Left lung (tissue), 10 donors: ENCODE results near the gene BHLHE40. TPM values are rescaled to one million over a fixed set of nuclear protein-coding genes. Genes with fewer than 3 reads are reported as not detected.

Experiments
- ATAC-seq: fragments of 200-7000 bp; cut with Tn5 transposase; one replicate; pipeline ENCODE4 v1.9.1; 2020; ENCODE audit warnings: moderate library complexity
- DNase-seq, 4 donors: peaks; one replicate each; pipeline ENCODE4 v3.0.0-alpha.2; 2013 to 2020
- H3K27ac ChIP-seq, 2 donors: fragments of 200-600 bp; sonication (generic) in 1 of 2; one replicate each; pipeline versions ENCODE4 v1.5.0 to v1.8.0; 2020 to 2021
- H3K27me3 ChIP-seq, 2 donors: fragments of 200-600 bp; sonication (generic) in 1 of 2; one replicate each; pipeline versions ENCODE4 v1.5.0 to v1.8.0; 2020 to 2021
- H3K36me3 ChIP-seq, 2 donors: fragments of 200-600 bp; sonication (generic) in 1 of 2; one replicate each; pipeline versions ENCODE4 v1.5.0 to v1.8.0; 2020 to 2021
- H3K4me1 ChIP-seq, 2 donors: fragments of 200-600 bp; one replicate each; pipeline ENCODE4 v1.8.0; 2021
- H3K4me3 ChIP-seq, 2 donors: fragments of 200-600 bp; sonication (generic) in 1 of 2; one replicate each; pipeline versions ENCODE4 v1.5.0 to v1.8.0; 2020 to 2021; ENCODE audit warnings: mild to moderate bottlenecking in 1 of 2
- H3K9me3 ChIP-seq, 2 donors: fragments of 200-600 bp; sonication (generic) in 1 of 2; one replicate each; pipeline versions ENCODE4 v1.5.0 to v1.8.0; 2020 to 2021
- intact Hi-C, 2 donors: fragments of 100-400 bp; cut with DNase I; formaldehyde crosslinking; loops; one replicate each; pipeline versions ENCODE4 v1.11.2 to v1.14.2; 2022
- polyA plus RNA-seq, 6 donors: library from polyadenylated mRNA; unstranded; fragments of 120-200 nt; gene quantifications; one replicate each; pipeline ENCODE4 v1.2.1, GENCODE V29; 2013; ENCODE audit not compliant: insufficient read length in 6 of 6
- total RNA-seq, 2 donors: library from RNA; stranded (reverse); fragmentation: NEBNext Ultra II Directional; extraction: Animal tissue kit (Norgen Biotek cat#: 25700); gene quantifications; one replicate each; pipeline ENCODE4 v1.2.1, GENCODE V29; 2021
- TF ChIP-seq, protein P1 (sequence below), 2 donors: fragments of 200-600 bp; sonication (generic) in 1 of 2; IDR thresholded peaks; one replicate each; pipeline versions ENCODE4 v1.5.0 to v1.8.0; 2021; ENCODE audit warnings: antibody characterized with exemption in 2 of 2
- donor health status: DM: no; HTN: yes; CAD: no.
- donor health status: DM: no; HTN: no; CAD: no.

The BHLHE40 gene
- total and polyA plus RNA-seq, 8 donors, result 17.9 to 97.5 (median 27.3) TPM

DNA sequence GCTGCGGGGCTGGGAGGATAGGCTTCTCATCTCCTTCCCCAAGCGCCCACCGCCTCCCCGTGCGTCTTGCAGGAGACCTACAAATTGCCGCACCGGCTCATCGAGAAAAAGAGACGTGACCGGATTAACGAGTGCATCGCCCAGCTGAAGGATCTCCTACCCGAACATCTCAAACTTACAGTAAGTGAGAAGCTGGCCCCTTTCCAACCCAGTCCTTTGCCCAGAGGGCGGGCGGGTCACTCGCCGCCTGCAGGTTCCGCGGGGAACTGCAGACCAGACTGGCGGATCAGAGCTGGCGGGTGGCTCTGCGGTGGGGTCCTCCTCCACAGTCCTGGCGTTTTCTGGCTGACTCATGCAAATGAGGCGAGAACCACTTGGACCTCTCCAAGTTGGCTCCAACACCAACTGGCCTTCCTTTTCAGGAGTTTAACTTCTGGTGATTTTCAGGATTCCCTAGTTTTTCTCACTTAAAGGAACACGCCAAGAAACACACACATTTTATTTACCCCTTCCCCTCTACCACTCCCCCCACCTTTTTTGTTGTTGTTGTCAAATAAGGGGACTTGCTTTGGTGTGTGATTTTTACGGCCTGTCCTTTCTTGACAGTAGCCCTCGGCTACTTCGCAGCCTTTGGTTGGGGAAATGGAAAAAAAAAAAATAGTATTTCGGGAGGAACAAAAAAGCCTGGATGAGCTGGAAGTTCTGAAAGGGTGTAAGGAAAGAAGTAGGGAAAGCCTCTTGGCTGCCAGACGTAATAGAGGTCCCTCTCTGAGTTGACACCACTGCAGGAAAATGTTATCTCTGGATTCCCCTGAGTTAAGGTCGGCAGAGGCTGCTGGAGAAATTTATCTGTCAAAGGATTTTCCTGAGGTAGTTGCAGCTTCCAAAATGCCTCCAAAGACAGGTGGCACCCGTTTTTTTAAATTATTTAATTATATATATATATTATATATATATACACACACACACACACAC lies 1.3 kb downstream of the BHLHE40 start:
- H3K27me3 ChIP-seq, result no peaks in the 10 kb centered on the region
- H3K4me3 ChIP-seq, result peak overlapping the region; percentile 87 to 99
- H3K4me1 ChIP-seq, result peaks cover 25 to 66% of the 10 kb centered on the region in 2 donors
- no peaks in the 10 kb centered on the region for H3K9me3 ChIP-seq
- DNase-seq, result peak; percentile 67 to 97 (median 88)
- ATAC-seq, result peak; percentile 24
- TF ChIP-seq, protein P1, sequence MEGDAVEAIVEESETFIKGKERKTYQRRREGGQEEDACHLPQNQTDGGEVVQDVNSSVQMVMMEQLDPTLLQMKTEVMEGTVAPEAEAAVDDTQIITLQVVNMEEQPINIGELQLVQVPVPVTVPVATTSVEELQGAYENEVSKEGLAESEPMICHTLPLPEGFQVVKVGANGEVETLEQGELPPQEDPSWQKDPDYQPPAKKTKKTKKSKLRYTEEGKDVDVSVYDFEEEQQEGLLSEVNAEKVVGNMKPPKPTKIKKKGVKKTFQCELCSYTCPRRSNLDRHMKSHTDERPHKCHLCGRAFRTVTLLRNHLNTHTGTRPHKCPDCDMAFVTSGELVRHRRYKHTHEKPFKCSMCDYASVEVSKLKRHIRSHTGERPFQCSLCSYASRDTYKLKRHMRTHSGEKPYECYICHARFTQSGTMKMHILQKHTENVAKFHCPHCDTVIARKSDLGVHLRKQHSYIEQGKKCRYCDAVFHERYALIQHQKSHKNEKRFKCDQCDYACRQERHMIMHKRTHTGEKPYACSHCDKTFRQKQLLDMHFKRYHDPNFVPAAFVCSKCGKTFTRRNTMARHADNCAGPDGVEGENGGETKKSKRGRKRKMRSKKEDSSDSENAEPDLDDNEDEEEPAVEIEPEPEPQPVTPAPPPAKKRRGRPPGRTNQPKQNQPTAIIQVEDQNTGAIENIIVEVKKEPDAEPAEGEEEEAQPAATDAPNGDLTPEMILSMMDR (IDR thresholded peaks at IDR 0.05), result peak; percentile 95 to 99
- intact Hi-C loops, result no loop called here
- peak overlapping the region; percentile 99 to 100 for H3K27ac ChIP-seq
- H3K36me3 ChIP-seq, result peaks cover 0 to 36% of the 10 kb centered on the region in 2 donors

DNA sequence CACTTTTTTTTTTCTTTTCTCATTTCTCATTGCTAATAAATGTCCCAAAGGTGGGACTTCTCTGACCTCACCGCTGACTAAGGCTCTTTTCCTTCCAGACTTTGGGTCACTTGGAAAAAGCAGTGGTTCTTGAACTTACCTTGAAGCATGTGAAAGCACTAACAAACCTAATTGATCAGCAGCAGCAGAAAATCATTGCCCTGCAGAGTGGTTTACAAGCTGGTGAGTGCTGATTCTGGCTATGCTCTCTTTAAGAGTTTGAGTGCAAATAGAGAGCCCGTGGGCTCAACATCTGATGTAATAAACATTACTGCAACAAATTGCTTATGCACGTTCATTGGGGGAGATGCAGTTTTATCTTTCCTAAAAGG lies 2.0 kb downstream of the BHLHE40 start:
- no peak for DNase-seq
- Histone ChIP-seq H3K27me3 (no peaks in the 10 kb centered on the region), H3K36me3 (peaks cover 0 to 36% of the 10 kb centered on the region in 2 donors), H3K27ac (peak overlapping the region; percentile 99 to 100), H3K4me1 (peaks cover 31 to 68% of the 10 kb centered on the region in 2 donors), H3K4me3 (peak overlapping the region; percentile 87 to 99), H3K9me3 (no peaks in the 10 kb centered on the region)
- no peak for ATAC-seq
- intact Hi-C loops, result no loop called here
- TF ChIP-seq, protein P1 (IDR thresholded peaks at IDR 0.05), result no peak

DNA sequence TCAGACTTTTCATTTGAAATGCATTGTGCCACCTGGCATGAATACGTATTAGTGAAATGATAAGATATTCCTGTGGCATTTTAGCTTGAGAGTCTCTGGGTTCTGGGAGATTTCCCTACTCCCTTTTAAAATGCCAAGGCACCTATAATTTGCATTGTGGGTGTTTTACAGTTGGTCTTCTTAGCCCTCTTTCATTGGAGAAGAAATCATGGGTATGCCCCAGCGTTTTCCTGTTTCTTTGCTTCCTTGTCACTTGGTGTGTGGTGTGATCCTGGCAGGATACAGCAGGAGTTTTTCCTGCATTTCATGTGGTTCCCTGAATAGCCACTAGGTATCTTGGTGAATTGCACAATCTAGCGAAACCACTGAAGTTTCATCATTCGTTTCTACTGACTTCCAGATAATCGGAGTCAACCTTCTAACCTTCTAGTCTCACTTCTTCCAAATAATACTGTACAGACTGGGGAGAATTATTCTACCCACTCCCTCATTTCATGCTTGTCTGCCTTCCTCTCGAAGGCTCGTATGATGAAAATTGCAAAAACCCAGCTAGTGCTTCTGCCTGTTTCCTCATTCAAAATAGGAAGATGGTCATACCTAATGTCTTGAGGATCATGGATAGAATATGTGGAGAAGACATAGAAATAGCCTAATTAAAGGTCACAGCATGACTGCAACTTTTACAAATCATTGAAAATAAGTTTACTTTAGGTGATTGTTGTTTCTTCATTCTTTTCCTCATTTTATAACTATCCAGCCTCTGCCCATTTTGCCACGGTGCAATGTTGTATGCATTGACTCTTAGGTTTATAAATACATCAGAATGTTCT lies 2.6 kb downstream of the BHLHE40 start:
- H3K36me3 ChIP-seq, result peaks cover 0 to 36% of the 10 kb centered on the region in 2 donors
- ATAC-seq, result no peak
- H3K27ac ChIP-seq, result peak overlapping the region; percentile 99 to 100
- TF ChIP-seq, protein P1 (IDR thresholded peaks at IDR 0.05), result peak; percentile 42 to 79
- no peaks in the 10 kb centered on the region for H3K27me3 ChIP-seq
- H3K4me3 ChIP-seq, result peak overlapping the region; percentile 87 to 99
- DNase-seq, result no peak
- H3K4me1 ChIP-seq, result peaks cover 32 to 68% of the 10 kb centered on the region in 2 donors
- intact Hi-C loops, result no loop called here
- H3K9me3 ChIP-seq, result no peaks in the 10 kb centered on the region

DNA sequence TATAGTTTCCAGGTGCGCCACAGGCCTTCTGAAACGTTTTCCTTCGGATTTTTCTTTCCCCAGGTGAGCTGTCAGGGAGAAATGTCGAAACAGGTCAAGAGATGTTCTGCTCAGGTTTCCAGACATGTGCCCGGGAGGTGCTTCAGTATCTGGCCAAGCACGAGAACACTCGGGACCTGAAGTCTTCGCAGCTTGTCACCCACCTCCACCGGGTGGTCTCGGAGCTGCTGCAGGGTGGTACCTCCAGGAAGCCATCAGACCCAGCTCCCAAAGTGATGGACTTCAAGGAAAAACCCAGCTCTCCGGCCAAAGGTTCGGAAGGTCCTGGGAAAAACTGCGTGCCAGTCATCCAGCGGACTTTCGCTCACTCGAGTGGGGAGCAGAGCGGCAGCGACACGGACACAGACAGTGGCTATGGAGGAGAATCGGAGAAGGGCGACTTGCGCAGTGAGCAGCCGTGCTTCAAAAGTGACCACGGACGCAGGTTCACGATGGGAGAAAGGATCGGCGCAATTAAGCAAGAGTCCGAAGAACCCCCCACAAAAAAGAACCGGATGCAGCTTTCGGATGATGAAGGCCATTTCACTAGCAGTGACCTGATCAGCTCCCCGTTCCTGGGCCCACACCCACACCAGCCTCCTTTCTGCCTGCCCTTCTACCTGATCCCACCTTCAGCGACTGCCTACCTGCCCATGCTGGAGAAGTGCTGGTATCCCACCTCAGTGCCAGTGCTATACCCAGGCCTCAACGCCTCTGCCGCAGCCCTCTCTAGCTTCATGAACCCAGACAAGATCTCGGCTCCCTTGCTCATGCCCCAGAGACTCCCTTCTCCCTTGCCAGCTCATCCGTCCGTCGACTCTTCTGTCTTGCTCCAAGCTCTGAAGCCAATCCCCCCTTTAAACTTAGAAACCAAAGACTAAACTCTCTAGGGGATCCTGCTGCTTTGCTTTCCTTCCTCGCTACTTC lies 3.8 kb downstream of the BHLHE40 start:
- TF ChIP-seq, protein P1 (IDR thresholded peaks at IDR 0.05), result no peak
- Histone ChIP-seq H3K36me3 (peaks cover 0 to 36% of the 10 kb centered on the region in 2 donors), H3K4me3 (peak overlapping the region; percentile 87 to 99), H3K4me1 (peaks cover 38 to 74% of the 10 kb centered on the region in 2 donors), H3K27ac (peak overlapping the region; percentile 99 to 100), H3K9me3 (no peaks in the 10 kb centered on the region), H3K27me3 (no peaks in the 10 kb centered on the region)
- intact Hi-C loops, result no loop called here
- ATAC-seq, result no peak
- DNase-seq, result no peak
